ENCODE data around the gene EZR. TPM values are rescaled to one million over a fixed set of nuclear protein-coding genes. Genes with fewer than 3 reads are reported as not detected.
"Not testable (repeated sequence)": the region's sequence is repeated elsewhere in the genome, so short reads cannot be mapped to it uniquely, and the experiment has no call there.

The EZR gene
- total RNA-seq, 2 donors from 2014 or later = 187 to 207 TPM

DNA sequence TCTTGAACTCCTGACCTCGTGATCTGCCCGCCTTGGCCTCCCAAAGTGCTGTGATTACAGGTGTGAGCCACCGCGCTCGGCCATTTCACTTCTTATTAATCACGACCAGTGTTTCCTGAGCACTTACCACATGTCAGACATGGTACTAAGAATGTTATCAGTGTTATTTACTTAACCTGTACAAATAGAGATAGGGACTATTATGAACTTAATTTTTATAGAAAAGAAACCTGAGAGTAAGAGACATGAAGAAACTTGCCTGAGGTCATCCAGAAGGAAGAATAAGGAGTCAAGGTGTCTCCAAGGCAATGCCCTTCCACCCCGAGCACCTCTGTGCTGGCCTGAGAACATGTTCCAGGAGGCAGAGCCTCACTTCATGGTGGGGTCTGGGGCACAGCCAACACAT, 29.3 kb upstream of the EZR start:
- DNase-seq (ENCODE audit: low spot score in 2 of 2) (no peak), ATAC-seq (no peak)
- H3K36me3 Mint-ChIP-seq = peaks cover 0 to 4% of the 10 kb centered on the region in 2 donors
- H3K27ac Mint-ChIP-seq = peak overlapping the region in 1 of 2 donors; percentile 90
- no peaks in the 10 kb centered on the region for H3K9me3 Mint-ChIP-seq

GRCh38 chr6:158847786-158848185, 28.6 kb upstream of the EZR start:
- DNase-seq (ENCODE audit: low spot score in 2 of 2) = no peak
- peaks cover 0 to 7% of the 10 kb centered on the region in 2 donors for H3K36me3 Mint-ChIP-seq
- ATAC-seq = no peak
- peaks cover 0 to 3% of the 10 kb centered on the region in 2 donors for H3K9me3 Mint-ChIP-seq
- H3K27ac Mint-ChIP-seq = no peak overlapping the region

DNA sequence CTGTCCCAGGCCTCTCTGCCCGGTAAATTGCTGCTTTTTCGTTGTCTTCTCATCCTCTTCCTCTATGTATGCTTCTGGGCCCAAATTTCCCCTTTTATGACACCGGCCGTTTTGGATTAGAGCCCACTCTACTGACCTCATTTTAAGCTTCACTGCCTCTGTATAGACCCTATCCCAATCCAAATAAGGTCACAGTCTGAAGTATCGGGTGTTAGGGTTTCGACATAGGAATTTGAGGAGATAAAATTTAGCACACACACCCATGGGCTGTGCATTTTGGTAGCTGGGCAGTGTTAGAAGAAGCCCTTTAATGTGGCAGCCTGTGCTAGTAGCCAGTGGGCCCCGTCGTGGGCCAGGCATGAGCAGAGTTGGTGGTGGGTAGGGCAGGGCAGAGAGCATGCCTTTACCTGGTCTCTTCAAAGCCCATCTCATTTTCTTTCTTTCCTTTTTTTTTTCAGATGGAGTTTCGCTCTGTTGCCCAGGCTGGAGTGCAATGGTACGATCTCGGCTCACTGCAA, 27.9 kb upstream of the EZR start:
- Mint-ChIP-seq H3K36me3 (peaks cover 0 to 10% of the 10 kb centered on the region in 2 donors), H3K27ac (no peak overlapping the region), H3K9me3 (peaks cover 0 to 4% of the 10 kb centered on the region in 2 donors)
- no peak for ATAC-seq
- no peak for DNase-seq (ENCODE audit: low spot score in 2 of 2)

- ATAC-seq = no peak
- no peak for DNase-seq (ENCODE audit: low spot score in 2 of 2)
- no peak overlapping the region for H3K27ac Mint-ChIP-seq
These were observed 24.8 kb upstream of the EZR start for GRCh38 chr6:158843751-158844683.

DNA sequence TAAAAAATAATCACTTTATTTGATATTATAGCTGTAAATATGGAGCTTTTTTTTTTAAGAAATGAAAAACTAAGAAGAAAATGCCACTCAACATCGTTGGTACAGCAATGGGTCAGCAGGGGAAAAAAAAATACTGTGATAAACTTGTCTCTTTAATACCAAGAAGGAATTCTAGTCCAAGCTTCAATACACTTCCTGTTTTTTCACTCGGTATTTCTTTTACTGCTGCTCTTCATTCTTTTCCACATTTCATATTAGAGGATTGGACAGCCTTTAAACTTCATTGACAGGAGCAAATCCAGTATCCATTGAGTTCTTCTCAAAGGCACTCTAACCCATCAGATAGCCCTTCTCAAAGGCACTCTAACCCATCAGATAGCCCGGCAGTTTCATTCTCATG, 22.2 kb upstream of the EZR start:
- no peak for DNase-seq (ENCODE audit: low spot score in 2 of 2)
- peaks cover 0 to 9% of the 10 kb centered on the region in 2 donors for H3K9me3 Mint-ChIP-seq
- H3K36me3 Mint-ChIP-seq = peaks cover 4 to 6% of the 10 kb centered on the region in 2 donors
- no peak for ATAC-seq
- no peak overlapping the region for H3K27ac Mint-ChIP-seq

More at GRCh38 chr6:158843751-158844683, 24.8 kb upstream of the EZR start:
- Mint-ChIP-seq H3K9me3 (peaks cover 0 to 9% of the 10 kb centered on the region in 2 donors), H3K36me3 (peaks cover 4 to 6% of the 10 kb centered on the region in 2 donors)

DNA sequence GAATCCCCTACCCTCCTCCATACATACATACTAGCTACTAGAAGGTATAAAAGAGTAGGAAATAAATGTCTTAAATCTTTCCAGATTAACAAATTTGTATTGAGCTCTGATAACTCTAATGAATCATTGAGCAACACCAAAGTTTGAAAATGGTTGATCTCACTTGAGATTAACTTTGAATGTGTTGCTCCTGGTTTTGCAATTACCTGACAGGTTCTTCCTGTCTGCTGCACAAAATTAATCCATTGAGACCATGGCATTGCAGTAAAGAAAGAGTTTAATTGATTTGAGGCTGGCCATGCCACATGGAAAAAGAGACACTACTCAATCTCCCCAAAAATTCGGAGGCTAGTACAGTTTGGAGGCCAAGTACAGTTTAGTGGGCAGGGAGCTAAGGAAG, 21.3 kb upstream of the EZR start:
- no peak for DNase-seq (ENCODE audit: low spot score in 2 of 2)
- H3K27ac Mint-ChIP-seq = no peak overlapping the region
- H3K9me3 Mint-ChIP-seq = peaks cover 0 to 9% of the 10 kb centered on the region in 2 donors
- H3K36me3 Mint-ChIP-seq = peaks cover 4 to 6% of the 10 kb centered on the region in 2 donors
- no peak for ATAC-seq

DNA sequence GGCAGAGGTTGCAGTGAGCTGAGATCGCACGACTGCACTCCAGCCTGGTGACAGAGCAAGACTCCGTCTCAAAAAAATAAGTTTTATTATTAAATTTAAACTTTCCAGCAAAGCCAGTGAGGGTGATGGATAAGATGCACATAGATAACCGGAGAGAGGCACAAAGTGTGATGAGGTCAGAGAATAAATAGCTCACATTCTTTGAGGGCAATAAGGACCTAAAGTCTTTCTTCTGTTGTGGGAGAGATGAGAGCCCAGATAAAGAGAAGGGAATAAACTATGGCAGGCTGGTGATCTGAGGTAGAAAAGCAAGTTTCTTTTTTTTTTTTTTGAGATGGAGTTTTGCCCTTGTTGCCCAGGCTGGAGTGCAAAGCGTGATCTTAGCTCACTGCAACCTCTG, 20.6 kb upstream of the EZR start:
- peaks cover 0 to 9% of the 10 kb centered on the region in 2 donors for H3K9me3 Mint-ChIP-seq
- no peak overlapping the region for H3K27ac Mint-ChIP-seq
- peaks cover 4 to 6% of the 10 kb centered on the region in 2 donors for H3K36me3 Mint-ChIP-seq
- ATAC-seq (no peak), DNase-seq (ENCODE audit: low spot score in 2 of 2) (no peak)

GRCh38 chr6:158838790-158839189, 19.6 kb upstream of the EZR start:
- not testable (repeated sequence) for H3K9me3 Mint-ChIP-seq; DNase-seq (ENCODE audit: low spot score in 2 of 2); H3K27ac Mint-ChIP-seq; ATAC-seq; H3K36me3 Mint-ChIP-seq

DNA sequence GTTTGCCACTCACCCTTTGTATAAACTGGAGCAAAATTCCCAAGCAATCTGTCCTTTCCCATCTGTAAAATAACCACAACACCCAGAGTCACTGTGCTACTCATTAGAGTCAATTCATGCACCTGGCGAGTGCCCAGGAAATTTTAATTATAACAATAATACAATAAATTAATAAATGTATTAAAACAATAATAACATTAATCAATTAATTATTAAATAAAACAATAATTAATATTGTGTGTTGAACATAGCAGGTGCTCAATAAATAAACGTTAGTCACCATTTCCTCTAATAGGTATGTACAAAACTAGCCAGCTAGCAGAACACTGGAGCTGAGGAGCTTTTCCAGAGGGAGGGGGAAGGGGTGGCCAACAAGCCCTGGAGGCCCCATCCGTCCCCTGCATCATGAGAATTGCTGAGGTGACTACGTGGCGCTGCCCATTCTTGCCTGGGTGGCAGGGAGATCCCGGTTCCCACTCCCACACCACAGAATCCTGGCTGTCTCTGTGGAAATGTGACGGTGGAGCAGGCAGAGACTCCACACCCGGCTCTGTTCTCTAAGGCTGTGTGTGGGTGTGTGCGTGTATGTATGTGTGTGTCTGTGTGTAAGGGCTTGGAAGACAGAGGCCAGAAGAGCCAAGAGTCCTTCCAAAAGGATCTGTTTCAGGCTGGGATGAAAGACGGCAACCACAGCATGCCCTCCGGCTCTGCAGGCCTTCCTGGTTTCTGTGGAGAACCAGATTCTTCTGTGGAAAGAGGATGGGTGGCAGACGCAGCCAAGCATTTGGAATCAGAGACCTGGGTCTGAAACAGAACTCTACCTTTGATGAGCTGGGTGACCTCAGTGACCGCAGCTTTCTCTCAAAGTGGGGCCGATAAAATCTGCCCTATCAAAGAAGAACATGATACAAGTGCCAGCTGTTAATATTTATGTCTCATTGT, 18.8 kb upstream of the EZR start:
- no peak for DNase-seq (ENCODE audit: low spot score in 2 of 2)
- Mint-ChIP-seq H3K9me3 (peaks cover 0 to 8% of the 10 kb centered on the region in 2 donors), H3K36me3 (peaks cover 4% of the 10 kb centered on the region in 2 donors), H3K27ac (no peak overlapping the region)
- no peak for ATAC-seq

DNA sequence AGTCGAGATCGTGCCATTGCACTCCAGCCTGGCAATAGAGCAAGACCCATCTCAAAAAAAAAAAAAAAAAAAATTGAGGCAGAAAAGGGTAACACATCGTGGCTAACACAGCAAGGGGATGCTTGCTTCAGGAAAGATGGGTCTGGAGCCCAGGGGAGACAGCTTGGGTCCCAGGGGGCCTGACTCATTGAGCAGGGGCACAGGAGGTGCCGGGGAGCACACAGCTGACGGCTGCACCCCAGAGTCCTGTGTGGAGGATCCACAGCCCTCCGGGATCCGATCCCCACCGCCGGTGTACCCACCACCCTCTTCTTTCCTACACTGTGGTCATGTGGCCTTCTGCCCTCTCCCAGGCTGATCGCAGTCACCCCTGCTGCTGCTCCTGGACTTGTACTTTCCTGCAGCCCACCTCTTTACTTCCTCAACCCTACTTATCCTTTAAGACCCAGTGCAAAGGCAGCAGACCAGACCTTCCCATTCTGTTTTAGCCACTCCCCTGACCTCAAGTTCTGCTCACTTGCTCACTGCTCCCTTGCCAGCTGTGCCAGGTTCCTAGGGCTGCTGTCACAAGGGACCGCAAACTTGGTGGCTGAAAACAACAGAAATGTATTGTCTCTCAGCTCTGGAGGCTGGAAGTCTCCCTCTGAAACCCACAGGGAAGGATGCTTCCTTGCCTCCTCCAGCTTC, 17.6 kb upstream of the EZR start:
- DNase-seq (ENCODE audit: low spot score in 2 of 2) = no peak
- Mint-ChIP-seq H3K9me3 (peaks cover 0 to 5% of the 10 kb centered on the region in 2 donors), H3K36me3 (peaks cover 0 to 4% of the 10 kb centered on the region in 2 donors), H3K27ac (no peak overlapping the region)
- ATAC-seq = no peak

GRCh38 chr6:158835616-158836221, 16.6 kb upstream of the EZR start:
- H3K36me3 Mint-ChIP-seq = peaks cover 0 to 4% of the 10 kb centered on the region in 2 donors
- peaks cover 0 to 4% of the 10 kb centered on the region in 2 donors for H3K9me3 Mint-ChIP-seq
- no peak overlapping the region for H3K27ac Mint-ChIP-seq
- DNase-seq (ENCODE audit: low spot score in 2 of 2) (no peak), ATAC-seq (no peak)

GRCh38 chr6:158834675-158835385, 15.7 kb upstream of the EZR start:
- Mint-ChIP-seq H3K27ac (peak overlapping the region in 1 of 2 donors; percentile 5), H3K9me3 (no peaks in the 10 kb centered on the region), H3K36me3 (no peaks in the 10 kb centered on the region)
- no peak for DNase-seq (ENCODE audit: low spot score in 2 of 2)
- ATAC-seq = no peak

- H3K36me3 Mint-ChIP-seq; H3K9me3 Mint-ChIP-seq; H3K27ac Mint-ChIP-seq; DNase-seq (ENCODE audit: low spot score in 2 of 2); ATAC-seq: not testable (repeated sequence)
These were observed 13.6 kb upstream of the EZR start for GRCh38 chr6:158832807-158833206.

DNA sequence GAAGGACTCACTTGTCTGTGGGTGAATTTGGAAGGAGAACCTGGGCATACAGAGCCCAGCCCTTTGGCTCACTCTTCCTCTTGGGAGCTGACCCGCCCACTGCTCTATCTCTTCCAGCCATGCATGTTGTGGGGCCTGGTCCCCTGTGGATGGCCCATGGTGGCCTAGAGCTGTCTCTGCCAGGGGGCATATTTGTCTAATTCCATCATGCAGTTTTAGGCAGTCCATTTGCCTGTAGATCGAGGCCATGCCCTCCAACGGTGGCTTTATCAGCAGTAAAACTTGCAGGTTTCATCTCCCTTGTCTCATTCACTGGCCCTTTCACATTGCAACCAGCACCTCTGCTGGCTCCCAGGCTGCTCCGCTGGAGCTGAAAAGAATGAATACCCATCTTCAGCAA, 12.9 kb upstream of the EZR start:
- Mint-ChIP-seq H3K9me3 (no peaks in the 10 kb centered on the region), H3K27ac (no peak overlapping the region), H3K36me3 (no peaks in the 10 kb centered on the region)
- ATAC-seq (no peak), DNase-seq (ENCODE audit: low spot score in 2 of 2) (no peak)

- no peak for ATAC-seq
- Mint-ChIP-seq H3K36me3 (no peaks in the 10 kb centered on the region), H3K27ac (no peak overlapping the region)
These were observed 12.4 kb upstream of the EZR start for GRCh38 chr6:158831571-158831970.

More at GRCh38 chr6:158831571-158831970, 12.4 kb upstream of the EZR start:
- DNase-seq (ENCODE audit: low spot score in 2 of 2) = peak in 1 of 2 donors; percentile 7
- no peaks in the 10 kb centered on the region for H3K9me3 Mint-ChIP-seq
